Ramos (cell line): Measurements from ENCODE around the gene CYTH3.

Experiments used
- in situ Hi-C: fragments of 300-500 bp; cut with MboI; formaldehyde crosslinking; loops from one replicate; pipeline ENCODE4 v1.14.3; 2022; ENCODE audit warnings: low sequenced_read_pairs; ENCODE audit not compliant: unreplicated experiment

The CYTH3 gene

DNA sequence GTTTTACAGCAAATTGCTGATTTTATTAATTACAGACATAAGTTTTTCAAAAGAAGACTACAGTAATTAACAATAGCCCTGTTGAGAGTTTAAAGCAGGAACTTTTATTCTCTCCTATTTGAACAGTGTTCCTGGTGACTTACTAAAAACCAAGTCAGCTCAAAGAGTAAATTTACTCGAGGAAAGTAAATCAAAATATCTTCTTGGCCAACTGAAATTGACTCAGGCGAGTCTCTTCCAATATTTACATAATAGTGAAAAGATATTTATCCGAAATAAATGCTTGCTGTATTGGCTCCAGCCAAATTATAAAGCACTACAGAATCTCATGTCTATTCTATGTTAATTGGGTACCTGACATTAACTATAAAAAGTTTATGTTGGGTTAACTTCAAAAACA, 13.2 kb downstream of the CYTH3 start:
- in situ Hi-C loops, result no loop called here

DNA sequence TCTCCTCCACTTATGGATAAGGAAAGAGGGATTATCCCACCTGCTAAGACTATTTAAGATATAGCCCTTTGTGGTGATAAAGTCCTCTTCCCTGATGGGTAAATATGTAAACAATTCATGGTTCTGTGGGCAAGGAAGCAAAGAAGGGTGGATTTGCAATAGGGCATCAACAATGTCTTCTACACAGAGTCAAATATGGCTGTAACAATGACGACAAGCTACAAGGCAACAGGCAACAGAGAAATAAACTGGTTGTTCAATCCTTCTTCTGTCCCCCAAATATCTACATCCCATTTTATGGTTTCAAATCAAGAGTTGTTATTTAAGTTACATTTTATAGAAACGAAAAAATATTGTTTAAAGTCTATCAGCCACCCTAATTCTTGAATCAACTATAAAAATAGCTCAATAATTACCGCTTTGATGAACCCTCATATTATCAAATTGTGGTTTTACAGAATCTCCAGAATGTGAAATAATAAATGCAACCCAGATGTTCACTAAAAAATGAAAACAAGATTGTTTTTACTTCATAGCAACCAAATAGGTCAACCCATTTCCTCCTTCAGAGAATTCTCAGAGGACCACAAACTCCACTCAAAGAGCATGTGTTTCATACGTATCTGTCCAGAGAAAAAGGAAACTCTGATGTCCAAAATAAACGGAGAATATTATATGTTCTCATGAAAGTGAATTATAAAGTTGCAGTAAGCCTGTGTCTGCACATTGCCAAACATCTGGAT, 13.8 kb downstream of the CYTH3 start:
- in situ Hi-C loops, result no loop called here

DNA sequence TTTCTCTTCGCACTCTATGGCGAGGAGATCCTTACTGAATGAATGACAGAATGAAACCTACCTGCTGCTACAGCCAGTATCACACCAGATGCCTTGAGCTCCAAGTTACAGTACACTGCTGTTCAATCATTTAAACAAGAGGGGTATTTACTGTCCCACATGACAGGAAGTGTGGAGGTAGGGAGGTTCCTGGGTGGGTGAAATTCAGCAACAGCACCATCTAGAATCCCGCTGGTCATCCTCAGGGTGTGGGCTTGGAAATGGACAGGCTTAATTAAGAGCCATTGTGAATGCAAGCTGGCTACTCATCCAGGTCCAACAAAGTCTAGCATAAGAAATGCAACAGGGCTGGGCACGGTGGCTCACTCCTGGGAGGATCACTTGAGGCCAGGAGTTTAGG, 14.7 kb downstream of the CYTH3 start:
- in situ Hi-C loops, result no loop called here

DNA sequence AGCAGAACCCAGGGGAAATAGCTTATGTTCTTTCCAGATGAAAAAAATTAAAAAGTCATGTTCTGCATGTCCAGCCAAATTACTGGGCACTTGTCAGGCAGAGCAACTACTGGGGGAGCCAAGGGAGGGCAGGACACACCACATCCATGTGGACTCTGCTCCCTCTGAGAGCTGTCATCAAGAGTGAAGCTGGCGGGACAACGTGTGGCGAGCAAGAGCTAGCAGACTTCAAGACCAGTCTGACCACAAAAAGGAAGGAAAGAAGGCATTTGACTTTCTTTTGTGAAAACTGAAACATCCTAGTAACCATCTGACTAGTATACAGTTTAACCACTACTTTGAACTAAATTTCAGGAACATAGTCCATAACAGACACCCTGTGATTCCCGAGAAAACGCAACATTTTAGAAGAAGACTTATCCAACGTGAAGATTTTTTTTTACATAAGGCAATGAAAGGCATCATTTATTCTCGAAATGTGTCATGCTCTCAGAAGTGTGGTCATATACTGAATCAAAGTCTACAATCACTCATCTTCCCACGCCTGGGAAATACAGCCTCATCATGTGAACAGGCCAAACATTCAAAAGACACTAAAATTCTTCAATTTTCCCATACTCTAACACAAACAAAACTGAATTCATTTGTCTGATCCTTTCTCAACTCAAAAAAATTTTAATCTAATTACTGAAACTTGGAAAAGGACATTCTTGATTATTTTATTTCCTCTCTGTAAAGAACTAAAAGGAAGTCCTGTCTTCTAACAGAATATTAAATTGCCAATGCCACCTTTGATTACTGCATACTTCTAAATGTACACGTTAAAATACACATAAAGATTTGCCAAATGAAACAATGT, 15.5 kb downstream of the CYTH3 start:
- in situ Hi-C loops, result no loop called here

DNA sequence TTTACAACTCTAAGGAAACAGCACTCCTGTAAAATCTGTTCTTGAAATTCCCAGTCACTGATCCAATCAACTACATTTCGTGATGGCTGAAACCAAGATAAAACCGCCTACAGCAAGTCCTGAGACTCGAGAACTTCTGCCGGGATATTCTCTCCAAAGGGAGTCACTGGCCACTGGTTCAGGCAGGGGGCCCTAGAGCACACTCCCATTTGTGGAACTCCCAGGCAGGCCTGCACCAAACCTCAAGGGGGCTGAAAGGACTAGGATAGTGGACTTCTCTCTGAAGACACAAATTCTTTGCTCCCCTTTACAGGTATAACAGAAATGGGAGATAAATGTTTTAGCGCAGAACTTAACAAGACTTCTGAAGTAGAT, 16.3 kb downstream of the CYTH3 start:
- in situ Hi-C loops, result no loop called here

GRCh38 chr7:6254866-6255265, 17.6 kb downstream of the CYTH3 start:
- in situ Hi-C loops, result no loop called here

- in situ Hi-C loops, result no loop called here
Measured at GRCh38 chr7:6252748-6253147, 19.7 kb downstream of the CYTH3 start.

- in situ Hi-C loops, result no loop called here
Measured at GRCh38 chr7:6252341-6252746, 20.1 kb downstream of the CYTH3 start.

DNA sequence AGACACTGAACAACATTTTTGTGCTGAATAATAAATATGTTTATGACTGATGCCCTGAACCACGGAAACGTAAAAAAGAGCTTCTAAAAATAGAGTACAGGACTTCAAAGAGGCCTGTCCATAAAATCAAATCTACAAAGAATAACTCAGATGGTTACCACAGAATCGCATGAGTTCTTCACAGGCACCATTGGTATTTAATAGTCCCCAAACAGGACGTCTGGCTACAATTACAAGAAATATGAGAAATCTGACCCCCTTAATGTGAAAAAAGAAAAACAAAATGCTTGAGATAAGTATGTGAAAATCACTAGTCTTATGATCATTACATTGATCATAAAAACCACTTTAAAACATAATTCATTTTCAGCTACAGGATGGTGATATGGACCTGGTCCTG, 20.8 kb downstream of the CYTH3 start:
- in situ Hi-C loops, result no loop called here

GRCh38 chr7:6250364-6250833, 22.0 kb downstream of the CYTH3 start:
- in situ Hi-C loops, result no loop called here

DNA sequence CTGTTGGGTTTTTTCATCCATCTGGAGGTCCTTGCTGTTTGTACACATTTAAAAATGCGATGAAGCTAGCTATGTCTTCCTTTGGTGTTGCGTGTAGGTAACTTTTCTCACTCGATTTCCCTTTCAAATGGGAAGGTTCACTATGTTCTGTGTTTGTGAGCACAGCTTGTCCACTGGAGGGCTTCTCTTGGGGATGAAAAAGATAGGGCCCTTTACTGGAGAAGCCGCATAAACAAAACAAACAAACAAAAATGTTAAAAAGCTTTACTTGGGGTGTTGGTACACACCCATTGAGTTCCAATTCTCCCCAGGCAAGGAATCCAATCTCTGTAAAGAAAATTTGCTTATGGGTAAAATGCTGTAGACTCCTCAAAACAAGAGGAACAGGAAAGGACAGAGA, 23.4 kb downstream of the CYTH3 start:
- in situ Hi-C loops, result no loop called here

DNA sequence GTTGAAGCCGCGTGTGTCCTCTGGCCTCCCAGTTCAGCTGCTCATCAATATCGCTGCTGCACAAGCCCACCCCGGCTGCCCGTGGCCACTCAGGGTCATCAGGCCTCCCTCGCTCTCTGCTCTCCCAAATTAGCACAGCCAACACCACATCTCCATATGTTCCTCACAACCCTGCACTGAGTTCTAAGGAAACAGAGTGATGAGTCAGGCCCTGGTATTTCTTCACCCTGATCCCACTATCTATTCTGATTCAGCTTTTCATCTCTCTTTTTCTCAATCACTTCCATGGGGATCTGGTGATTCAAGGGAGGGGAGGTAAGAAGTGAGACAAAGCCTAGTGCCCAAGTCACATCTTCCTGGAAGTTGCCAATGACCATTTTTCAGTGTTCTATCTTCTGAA, 23.8 kb downstream of the CYTH3 start:
- in situ Hi-C loops, result no loop called here

GRCh38 chr7:6246251-6246917, 26.0 kb downstream of the CYTH3 start:
- in situ Hi-C loops, result no loop called here

DNA sequence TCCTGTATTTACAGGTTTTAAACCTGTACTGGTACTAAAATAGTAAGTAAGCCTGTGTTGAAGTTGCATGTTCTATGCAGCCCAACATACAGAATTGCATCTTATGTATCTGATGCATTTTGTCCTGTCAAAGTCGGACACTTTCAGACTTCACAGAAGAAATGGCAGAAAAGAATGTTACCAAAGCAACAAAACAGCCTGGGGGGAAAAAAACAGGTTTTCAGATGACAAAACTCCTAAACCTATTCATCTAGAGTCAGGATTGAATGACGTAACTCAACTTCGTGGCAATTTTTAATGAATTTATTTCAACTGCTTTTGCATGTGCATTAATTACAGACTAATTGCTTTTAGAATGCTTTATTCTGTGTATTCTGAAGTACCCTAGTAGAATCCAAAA, 28.4 kb downstream of the CYTH3 start:
- in situ Hi-C loops, result no loop called here

- in situ Hi-C loops, result no loop called here
Measured at GRCh38 chr7:6243168-6243567, 29.3 kb downstream of the CYTH3 start.

DNA sequence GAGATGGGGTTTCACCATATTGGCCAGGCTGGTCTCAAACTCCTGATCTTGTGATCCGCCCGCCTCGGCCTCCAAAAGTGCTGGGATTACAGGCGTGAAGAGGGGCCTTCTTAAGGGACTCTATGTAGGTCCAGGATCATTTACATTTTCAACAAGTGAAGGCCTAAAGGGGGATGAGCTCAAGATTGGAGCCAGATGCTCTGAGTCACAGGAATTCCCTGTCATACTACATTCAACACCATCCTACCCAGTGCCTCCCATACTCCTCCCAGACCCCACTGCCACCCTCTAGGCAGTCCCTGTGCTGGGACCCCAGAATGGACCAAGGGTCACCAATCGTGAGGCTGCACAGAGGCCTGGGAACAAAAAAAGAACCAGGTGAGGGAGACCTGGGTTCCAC, 29.9 kb downstream of the CYTH3 start:
- in situ Hi-C loops, result no loop called here

GRCh38 chr7:6241607-6241973, 30.8 kb downstream of the CYTH3 start:
- in situ Hi-C loops, result no loop called here

- in situ Hi-C loops, result no loop called here
Measured at GRCh38 chr7:6238309-6238925, 34.0 kb downstream of the CYTH3 start.

DNA sequence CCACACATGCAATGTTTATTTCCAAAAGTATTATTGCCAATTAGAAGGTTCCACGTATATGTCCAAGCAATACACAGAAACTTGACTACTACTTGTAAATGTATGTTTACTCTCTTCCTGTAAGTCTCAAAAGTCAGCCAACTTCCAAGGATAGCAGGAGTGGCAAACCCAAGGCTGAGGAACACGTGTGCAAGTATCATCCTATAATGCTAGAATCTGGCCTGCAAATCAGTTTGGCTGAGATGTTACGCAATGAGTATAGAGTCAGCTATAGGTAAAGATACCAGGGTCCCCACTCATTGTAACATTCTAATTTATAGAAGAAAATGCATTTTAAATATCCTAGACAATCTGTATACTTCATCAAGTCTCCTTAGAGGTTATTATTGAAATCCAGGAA, 34.7 kb downstream of the CYTH3 start:
- in situ Hi-C loops, result no loop called here

GRCh38 chr7:6237011-6237410, 35.4 kb downstream of the CYTH3 start:
- in situ Hi-C loops, result no loop called here
